ENCODE data around the gene SMC3. TPM values are rescaled to one million over a fixed set of nuclear protein-coding genes. Genes with fewer than 3 reads are reported as not detected.

SMC3 gene
- total RNA-seq, 1 experiment from 2014 or later: 64.3 TPM

Other genes with a start within 250 kb of the SMC3 start
- 137 TPM for gene DUSP5, start 69.8 kb upstream of the SMC3 start, total RNA-seq (2021; ENCODE audit: unreplicated experiment)
- gene RBM20, start 76.6 kb downstream of the SMC3 start, total RNA-seq (2021; ENCODE audit: unreplicated experiment): 2.0 TPM

All from HCT116 (cell line).